Testis (tissue), 3 donors: ENCODE results near the gene PHIP. TPM values are rescaled to one million over a fixed set of nuclear protein-coding genes. Genes with fewer than 3 reads are reported as not detected.

ENCODE experiments used
- DNase-seq: peaks from one replicate; pipeline ENCODE4 v3.0.0-alpha.2; 2019
- H3K27ac ChIP-seq, 2 donors: fragments of 200-600 bp; sonication (generic); one replicate each; pipeline ENCODE4 v1.5.1; 2019
- H3K27me3 ChIP-seq: fragments of 200-600 bp; sonication (generic); one replicate; pipeline ENCODE4 v1.5.1; 2019
- H3K36me3 ChIP-seq: fragments of 200-600 bp; sonication (generic); one replicate; pipeline ENCODE4 v1.5.1; 2017; ENCODE audit warnings: low read depth; ENCODE audit errors: missing control alignments
- H3K4me1 ChIP-seq: fragments of 200-600 bp; sonication (generic); one replicate; pipeline ENCODE4 v1.5.1; 2019
- H3K4me3 ChIP-seq, 2 donors: fragments of 200-600 bp; sonication (generic); one replicate each; pipeline ENCODE4 v1.5.1; 2017 to 2019
- H3K9me3 ChIP-seq: fragments of 200-600 bp; sonication (generic); one replicate; pipeline ENCODE4 v1.5.1; 2017
- CTCF ChIP-seq, 3 experiments: fragments of 450-650 bp in 2 of 3; fragments of 200-600 bp in 1 of 3; sonication (generic) in 1 of 3; IDR thresholded peaks; one replicate each; pipeline ENCODE4 v1.5.1; 2016 to 2019; ENCODE audit warnings: antibody characterized with exemption in 3 of 3, mild to moderate bottlenecking in 2 of 3, moderate library complexity in 1 of 3
- POLR2A ChIP-seq: fragments of 450-650 bp; IDR thresholded peaks from one replicate; pipeline ENCODE4 v1.6.1; 2017; ENCODE audit warnings: antibody characterized with exemption, mild to moderate bottlenecking, moderate library complexity
- WGBS, 2 donors: methylation state at CpG; one replicate each; pipeline ENCODE4 v1.1.5; 2018; 5-methylcytosine and 5-hydroxymethylcytosine counted together
- intact Hi-C: fragments of 100-400 bp; cut with DNase I; formaldehyde crosslinking; loops from one replicate; pipeline ENCODE4 v1.15.1; 2023; ENCODE audit warnings: low total_unique reads
- polyA plus RNA-seq: library from polyadenylated mRNA; stranded (reverse); fragments of 350-450 nt; fragmentation: Illumina TruSeq; extraction: RNeasy Lipid Tissue Mini Kit (QIAGEN cat#74804); gene quantifications from one replicate; pipeline ENCODE4 v1.2.3, GENCODE V29; 2014; ENCODE audit warnings: low read depth, low replicate concordance; ENCODE audit not compliant: insufficient read depth
- total RNA-seq, 2 donors: library from RNA; depleted of rRNA; stranded (reverse); fragments of >200 nt; gene quantifications; one replicate each; pipeline ENCODE4 v1.2.3, GENCODE V29; 2016

PHIP gene
- total and polyA plus RNA-seq, 3 donors from 2014 or later: 9.0 to 43.9 (median 43.5) TPM

DNA sequence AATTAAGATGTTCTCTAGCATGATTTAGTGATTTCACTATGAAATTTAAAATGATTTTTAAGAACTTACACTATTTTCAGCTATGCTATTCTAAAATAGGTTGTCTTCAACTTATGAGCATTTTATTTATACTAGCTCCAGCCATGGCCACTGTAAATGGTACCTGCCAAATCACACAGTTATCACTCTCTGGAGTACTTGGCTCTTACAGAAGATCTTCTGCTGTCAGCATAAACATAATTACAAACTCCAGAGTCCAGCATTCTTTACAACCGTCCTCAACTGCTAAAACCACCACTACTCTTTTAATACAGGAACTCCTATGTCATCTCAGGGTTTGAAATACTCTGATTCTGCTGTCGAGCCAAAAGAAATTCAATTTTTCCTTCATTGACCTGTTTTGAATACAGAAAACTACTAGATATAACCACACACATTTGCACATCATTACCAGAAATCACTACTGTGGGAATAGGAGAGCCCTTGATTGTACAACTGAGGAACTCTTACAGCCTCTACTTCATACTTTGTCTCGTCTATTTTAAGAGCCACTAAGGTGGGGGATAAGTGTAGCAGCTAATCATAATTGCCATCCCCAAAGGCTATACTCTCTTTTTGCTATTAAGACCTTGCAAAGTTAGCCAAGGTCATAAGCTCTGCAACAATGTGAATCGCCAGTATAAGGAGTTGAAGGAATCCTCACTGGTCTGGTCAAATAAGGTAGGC, 93.7 kb downstream of the PHIP start:
- Histone ChIP-seq H3K27ac (no peak overlapping the region), H3K27me3 (no peaks in the 10 kb centered on the region), H3K4me3 (no peak overlapping the region), H3K9me3 (no peaks in the 10 kb centered on the region), H3K4me1 (no peaks in the 10 kb centered on the region), H3K36me3 (no peaks in the 10 kb centered on the region)
- intact Hi-C loops: no loop called here
- WGBS, 2 donors: 66 to 69% methylated on average over 4 of the region's 4 CpGs
- DNase-seq: no peak
- TF ChIP-seq CTCF (IDR thresholded peaks at IDR 0.05): no peak
- no peak for TF ChIP-seq POLR2A

DNA sequence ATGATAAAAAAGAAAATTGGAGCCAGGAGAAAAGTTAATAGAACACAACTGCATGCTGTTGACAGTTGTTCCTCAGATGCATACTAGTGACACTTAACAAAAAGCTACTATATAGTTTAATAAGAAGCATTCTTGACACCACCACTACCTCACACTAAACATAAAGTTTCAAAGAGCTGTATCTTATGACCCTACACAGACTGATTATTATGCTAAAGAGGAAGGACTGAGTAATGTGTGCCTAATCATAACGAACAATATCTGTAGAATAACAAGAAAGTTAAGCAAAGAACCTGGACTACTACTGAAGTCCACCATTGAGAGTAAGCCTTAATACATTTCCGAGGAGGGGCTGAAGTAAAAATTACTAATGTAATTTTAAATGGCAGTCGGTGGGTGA, 110.9 kb downstream of the PHIP start:
- no peak for DNase-seq
- no peaks in the 10 kb centered on the region for H3K9me3 ChIP-seq
- H3K4me1 ChIP-seq: no peaks in the 10 kb centered on the region
- no peak overlapping the region for H3K4me3 ChIP-seq
- TF ChIP-seq POLR2A (no peak), CTCF (IDR thresholded peaks at IDR 0.05) (no peak)
- intact Hi-C loops: no loop called here
- H3K27me3 ChIP-seq: no peaks in the 10 kb centered on the region
- H3K36me3 ChIP-seq: no peaks in the 10 kb centered on the region
- H3K27ac ChIP-seq: no peak overlapping the region
- 87 to 90% methylated on average over 3 of the region's 3 CpGs for WGBS, 2 donors

DNA sequence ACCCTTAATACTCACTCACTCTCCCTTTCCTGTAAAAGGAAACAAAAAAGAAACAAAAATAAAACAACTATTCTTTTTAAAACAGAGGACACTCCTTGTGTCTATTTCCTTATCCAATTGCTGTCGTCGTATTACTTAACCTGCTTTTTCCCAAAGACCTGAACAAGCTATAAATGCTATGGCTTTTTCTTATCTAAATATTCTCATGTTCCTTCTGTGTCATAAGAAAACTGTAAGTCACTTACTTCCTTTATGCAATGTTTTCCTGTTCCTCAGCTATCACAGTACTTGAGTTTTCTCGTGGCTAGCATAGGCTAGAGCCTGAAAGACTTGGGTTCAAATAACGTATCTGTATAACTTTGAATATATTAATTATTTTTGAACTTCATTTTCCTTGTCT, 111.5 kb downstream of the PHIP start:
- no peaks in the 10 kb centered on the region for H3K27me3 ChIP-seq
- intact Hi-C loops: no loop called here
- WGBS, 2 donors: 75 to 77% methylated on average over 4 of the region's 4 CpGs
- no peak overlapping the region for H3K27ac ChIP-seq
- no peaks in the 10 kb centered on the region for H3K9me3 ChIP-seq
- no peak overlapping the region for H3K4me3 ChIP-seq
- H3K4me1 ChIP-seq: no peaks in the 10 kb centered on the region
- no peak for DNase-seq
- no peaks in the 10 kb centered on the region for H3K36me3 ChIP-seq
- TF ChIP-seq CTCF (IDR thresholded peaks at IDR 0.05): no peak
- no peak for TF ChIP-seq POLR2A

- TF ChIP-seq POLR2A: no peak
- no peak for TF ChIP-seq CTCF (IDR thresholded peaks at IDR 0.05)
- intact Hi-C loops: no loop called here
- H3K4me1 ChIP-seq: no peaks in the 10 kb centered on the region
- no peak for DNase-seq
- no peaks in the 10 kb centered on the region for H3K27me3 ChIP-seq
- no peak overlapping the region for H3K27ac ChIP-seq
- H3K9me3 ChIP-seq: no peaks in the 10 kb centered on the region
- H3K4me3 ChIP-seq: no peak overlapping the region
- no peaks in the 10 kb centered on the region for H3K36me3 ChIP-seq
- 92 to 98% methylated on average over 1 of the region's 1 CpG for WGBS, 2 donors
These were observed 115.6 kb downstream of the PHIP start for GRCh38 chr6:78962448-78962847.

DNA sequence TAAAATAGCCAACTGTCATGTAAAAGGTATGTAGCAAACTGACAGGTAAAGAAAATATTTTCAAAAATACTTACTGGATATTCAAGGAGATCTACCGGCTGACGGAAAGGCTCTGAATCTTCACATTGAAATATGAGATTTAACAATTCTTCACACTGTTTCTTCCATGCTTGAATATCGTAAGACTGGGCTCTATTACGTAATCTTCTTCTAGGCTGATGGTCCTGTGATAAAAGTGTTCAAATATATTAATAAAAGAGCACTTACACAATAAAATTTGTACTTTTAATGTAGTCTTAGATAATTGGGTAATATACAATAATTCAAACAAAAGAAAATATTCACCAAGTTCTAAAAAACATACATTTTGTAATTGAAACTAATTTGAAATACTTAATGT, 123.3 kb downstream of the PHIP start:
- Histone ChIP-seq H3K4me3 (no peak overlapping the region), H3K4me1 (no peaks in the 10 kb centered on the region), H3K9me3 (no peaks in the 10 kb centered on the region), H3K27ac (no peak overlapping the region), H3K36me3 (no peaks in the 10 kb centered on the region), H3K27me3 (no peaks in the 10 kb centered on the region)
- no peak for DNase-seq
- intact Hi-C loops: no loop called here
- TF ChIP-seq POLR2A (no peak), CTCF (IDR thresholded peaks at IDR 0.05) (no peak)
- WGBS, 2 donors: 92 to 98% methylated on average over 4 of the region's 4 CpGs
